Epithelial cell of esophagus (primary cell): ENCODE results near the gene PRDM13.

Source experiments
- DNase-seq: peaks from one replicate; pipeline ENCODE4 v3.0.0; 2010; ENCODE audit warnings: low read depth
- H3K4me3 ChIP-seq: 2 replicates; pipeline ENCODE4 v1.5.1; 2011; ENCODE audit warnings: mild to moderate bottlenecking, low read length, control low read depth
- TF ChIP-seq, protein P1 (sequence below): IDR thresholded peaks from 2 replicates; pipeline ENCODE4 v1.5.1; 2011; ENCODE audit warnings: low read depth, mild to moderate bottlenecking, low read length, control low read depth, inconsistent platforms; ENCODE audit not compliant: insufficient read depth; ENCODE audit errors: missing control alignments

The PRDM13 gene

GRCh38 chr6:99606656-99607415, at the start of gene PRDM13:
TSS of gene PRDM13 (plus strand) at chr6:99606833. CDS start at chr6:99607035, 202 bp downstream.
- H3K4me3 ChIP-seq, result no peak within 1 kb of the TSS
- TF ChIP-seq, protein P1, sequence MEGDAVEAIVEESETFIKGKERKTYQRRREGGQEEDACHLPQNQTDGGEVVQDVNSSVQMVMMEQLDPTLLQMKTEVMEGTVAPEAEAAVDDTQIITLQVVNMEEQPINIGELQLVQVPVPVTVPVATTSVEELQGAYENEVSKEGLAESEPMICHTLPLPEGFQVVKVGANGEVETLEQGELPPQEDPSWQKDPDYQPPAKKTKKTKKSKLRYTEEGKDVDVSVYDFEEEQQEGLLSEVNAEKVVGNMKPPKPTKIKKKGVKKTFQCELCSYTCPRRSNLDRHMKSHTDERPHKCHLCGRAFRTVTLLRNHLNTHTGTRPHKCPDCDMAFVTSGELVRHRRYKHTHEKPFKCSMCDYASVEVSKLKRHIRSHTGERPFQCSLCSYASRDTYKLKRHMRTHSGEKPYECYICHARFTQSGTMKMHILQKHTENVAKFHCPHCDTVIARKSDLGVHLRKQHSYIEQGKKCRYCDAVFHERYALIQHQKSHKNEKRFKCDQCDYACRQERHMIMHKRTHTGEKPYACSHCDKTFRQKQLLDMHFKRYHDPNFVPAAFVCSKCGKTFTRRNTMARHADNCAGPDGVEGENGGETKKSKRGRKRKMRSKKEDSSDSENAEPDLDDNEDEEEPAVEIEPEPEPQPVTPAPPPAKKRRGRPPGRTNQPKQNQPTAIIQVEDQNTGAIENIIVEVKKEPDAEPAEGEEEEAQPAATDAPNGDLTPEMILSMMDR, result no peak
- DNase-seq, result no peak

DNA sequence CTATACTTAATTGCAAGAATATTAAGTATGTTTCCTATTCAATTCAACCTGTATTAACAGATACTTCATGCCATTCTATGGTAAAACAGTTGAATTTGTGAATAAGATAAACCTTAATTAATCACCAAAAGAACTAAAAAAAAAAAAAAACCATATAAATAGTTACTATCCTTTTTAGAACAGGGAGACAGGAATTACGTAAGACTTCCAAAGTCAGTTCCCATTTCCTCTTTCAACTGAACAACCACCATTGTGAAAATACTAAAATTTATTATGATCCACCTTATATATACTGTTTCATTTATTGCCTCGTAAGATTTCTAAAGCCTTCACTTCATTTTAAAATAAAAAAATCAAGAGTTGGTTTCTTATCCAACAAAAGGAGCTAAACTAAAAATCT, 47.6 kb upstream of the PRDM13 start:
- no peak overlapping the region for H3K4me3 ChIP-seq
- TF ChIP-seq, protein P1, result no peak
- DNase-seq, result no peak

DNA sequence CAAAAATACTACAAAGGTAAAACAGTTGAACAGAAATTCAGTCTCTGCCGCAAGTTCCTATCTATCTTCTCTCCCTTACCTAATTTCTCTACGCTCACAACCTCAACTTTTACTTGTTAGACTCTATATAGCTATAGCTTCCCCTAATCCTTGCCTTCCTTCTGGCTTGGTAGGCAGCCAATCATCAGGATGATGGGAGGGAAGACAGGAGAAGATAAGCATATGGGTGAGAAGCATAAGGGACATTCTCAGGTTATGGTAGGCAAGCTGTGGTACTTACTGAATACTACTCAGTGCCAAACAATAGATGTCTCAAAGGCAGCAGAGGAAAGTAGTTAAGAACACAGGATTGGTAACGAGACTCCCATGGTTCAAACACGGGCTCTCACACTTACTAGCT, 46.0 kb upstream of the PRDM13 start:
- TF ChIP-seq, protein P1, result no peak
- DNase-seq, result no peak
- no peak overlapping the region for H3K4me3 ChIP-seq

- no peak overlapping the region for H3K4me3 ChIP-seq
- DNase-seq, result peak; percentile 49
- TF ChIP-seq, protein P1, result no peak
Observed at GRCh38 chr6:99563056-99563723, 43.4 kb upstream of the PRDM13 start.

- DNase-seq, result peak; percentile 97
- peak within 1 kb of the TSS; percentile 98 for H3K4me3 ChIP-seq
- TF ChIP-seq, protein P1, result no peak
Observed at GRCh38 chr6:99568103-99568933, 38.3 kb upstream of the PRDM13 start, which contains the start of gene CCNC. TSS of gene CCNC (minus strand) at chr6:99568660. CDS start at chr6:99568527, 133 bp downstream.

- no peak for DNase-seq
- TF ChIP-seq, protein P1, result no peak
- no peak overlapping the region for H3K4me3 ChIP-seq
Observed at GRCh38 chr6:99573980-99574617, 32.5 kb upstream of the PRDM13 start.
